H1 (cell line): ENCODE measurements around the gene CKAP4. TPM values are rescaled to one million over a fixed set of nuclear protein-coding genes. Genes with fewer than 3 reads are reported as not detected.

Experiments
- CTCF ChIA-PET: fragments of 300-600 bp; sonication (Branson Sonifier 250); formaldehyde crosslinking; loops from one replicate; lab custom pipeline; 2021; ENCODE audit not compliant: partially characterized antibody; lab: Charles Lee
- POLR2A ChIA-PET: fragments of 300-600 bp; sonication (Branson Sonifier 250); formaldehyde crosslinking; loops from one replicate; lab custom pipeline; 2021; ENCODE audit warnings: inconsistent platforms; ENCODE audit not compliant: partially characterized antibody; lab: Charles Lee
- DNase-seq, 2 experiments: peaks; one replicate each; pipeline versions ENCODE4 v3.0.0 to v3.0.0-alpha.2; 2010 to 2022; ENCODE audit warnings: low spot score in 2 of 2, low read depth in 1 of 2, mixed read lengths in 1 of 2
- FAIRE-seq: peaks from 2 replicates; lab custom pipeline; 2011; peaks lifted over from hg19 to GRCh38; lab: Jason Lieb, UNC
- H2AFZ ChIP-seq: 2 replicates; pipeline ENCODE4 v1.8.1; 2012; ENCODE audit warnings: low read length, inconsistent platforms
- H2AK5ac ChIP-seq: 2 replicates; pipeline ENCODE4 v1.6.1; 2013; ENCODE audit warnings: low read depth, low read length
- H2BK120ac ChIP-seq: replicated peaks from 2 replicates; pipeline ENCODE3; 2013; ENCODE audit warnings: low read depth, low read length, inconsistent platforms
- H2BK12ac ChIP-seq: 2 replicates; pipeline ENCODE4 v1.6.1; 2013; ENCODE audit warnings: low read depth, low read length
- H2BK15ac ChIP-seq: 2 replicates; pipeline ENCODE4 v1.6.1; 2013; ENCODE audit warnings: low read length
- H2BK20ac ChIP-seq: 2 replicates; pipeline ENCODE4 v1.6.1; 2013; ENCODE audit warnings: low read length
- H2BK5ac ChIP-seq: 2 replicates; pipeline ENCODE4 v1.6.1; 2013; ENCODE audit warnings: low read depth, low read length
- H3K14ac ChIP-seq: 2 replicates; pipeline ENCODE4 v1.6.1; 2013; ENCODE audit warnings: inconsistent platforms; ENCODE audit not compliant: insufficient read length
- H3K18ac ChIP-seq: 2 replicates; pipeline ENCODE4 v1.6.1; 2013; ENCODE audit warnings: low read length; ENCODE audit errors: extremely low read depth
- H3K23ac ChIP-seq: 2 replicates; pipeline ENCODE4 v1.6.1; 2013; ENCODE audit warnings: inconsistent platforms; ENCODE audit not compliant: insufficient read length
- H3K23me2 ChIP-seq: 2 replicates; pipeline ENCODE4 v1.6.1; 2013; ENCODE audit warnings: low read depth, low read length
- H3K27ac ChIP-seq: 2 replicates; pipeline ENCODE4 v1.6.1; 2011; ENCODE audit warnings: low read depth, low read length, inconsistent platforms
- H3K27me3 ChIP-seq, 4 experiments: replicated peaks in 1 of 4; 1 replicate in 1 of 4; 2 replicates in 3 of 4; pipeline versions ENCODE4 v1.6.1 to v1.8.1; 2011 to 2013; ENCODE audit warnings: low read length in 3 of 4, mild to moderate bottlenecking in 3 of 4, inconsistent platforms in 2 of 4, mixed read lengths in 2 of 4, moderate library complexity in 1 of 4; ENCODE audit not compliant: control insufficient read depth in 3 of 4, insufficient read depth in 3 of 4; ENCODE audit errors: extremely low read depth in 1 of 4
- H3K36me3 ChIP-seq, 4 experiments: 2 replicates each; pipeline versions ENCODE4 v1.6.1 to v1.8.1; 2011 to 2013; ENCODE audit warnings: mild to moderate bottlenecking in 4 of 4, low read length in 3 of 4, moderate library complexity in 2 of 4, control low read depth in 1 of 4, inconsistent platforms in 1 of 4; ENCODE audit not compliant: insufficient read depth in 4 of 4, control insufficient read depth in 2 of 4
- H3K4ac ChIP-seq: replicated peaks from 2 replicates; pipeline ENCODE3; 2013; ENCODE audit warnings: low read length, low read depth, mixed read lengths, inconsistent platforms; ENCODE audit not compliant: insufficient read length
- H3K4me1 ChIP-seq, 4 experiments: replicated peaks in 1 of 4; 1 replicate in 1 of 4; 2 replicates in 3 of 4; pipeline versions ENCODE4 v1.6.1 to v1.8.1; 2011 to 2013; ENCODE audit warnings: low read length in 3 of 4, inconsistent platforms in 2 of 4, mixed read lengths in 1 of 4; ENCODE audit not compliant: insufficient read depth in 4 of 4, control insufficient read depth in 3 of 4
- H3K4me2 ChIP-seq, 2 experiments: 2 replicates each; pipeline versions ENCODE4 v1.6.1 to v1.8.1; 2011 to 2013; ENCODE audit warnings: low read depth in 2 of 2, low read length in 2 of 2, control low read depth in 1 of 2, inconsistent platforms in 1 of 2, mild to moderate bottlenecking in 1 of 2; ENCODE audit not compliant: insufficient read depth in 1 of 2
- H3K4me3 ChIP-seq, 4 experiments: fragments of 200-600, 300-600 bp in 1 of 4; sonication (generic), shearing (Covaris generic), sonication (Bioruptor Twin) in 1 of 4; 2 replicates each; pipeline versions ENCODE4 v1.5.1 to v1.8.1; 2011 to 2016; ENCODE audit warnings: low read length in 4 of 4, low read depth in 3 of 4, control low read depth in 2 of 4, inconsistent platforms in 2 of 4, mild to moderate bottlenecking in 2 of 4, mixed read lengths in 1 of 4, moderate library complexity in 1 of 4; ENCODE audit not compliant: insufficient read depth in 2 of 4; ENCODE audit errors: extremely low read depth in 1 of 4
- H3K56ac ChIP-seq: replicated peaks from 2 replicates; pipeline ENCODE3; 2013; ENCODE audit warnings: low read depth, mild to moderate bottlenecking, mixed read lengths, low read length, inconsistent platforms; ENCODE audit not compliant: insufficient read length
- H3K79me1 ChIP-seq: 2 replicates; pipeline ENCODE4 v1.6.1; 2013; ENCODE audit warnings: low read depth, low read length, control low read depth
- H3K79me2 ChIP-seq, 2 experiments: 2 replicates each; pipeline versions ENCODE4 v1.6.1 to v1.8.1; 2012 to 2013; ENCODE audit warnings: low read length in 2 of 2, mild to moderate bottlenecking in 2 of 2, inconsistent platforms in 1 of 2; ENCODE audit not compliant: insufficient read depth in 2 of 2, control insufficient read depth in 1 of 2
- H3K9ac ChIP-seq, 4 experiments: replicated peaks in 1 of 4; 1 replicate in 1 of 4; 2 replicates in 3 of 4; pipeline versions ENCODE4 v1.6.1 to v1.8.1; 2011 to 2013; ENCODE audit warnings: low read depth in 3 of 4, low read length in 3 of 4, control low read depth in 2 of 4, mild to moderate bottlenecking in 2 of 4, moderate library complexity in 2 of 4, inconsistent platforms in 1 of 4; ENCODE audit errors: extremely low read depth in 1 of 4
- H3K9me3 ChIP-seq, 2 experiments: 2 replicates each; pipeline versions ENCODE4 v1.6.1 to v1.8.1; 2012 to 2013; ENCODE audit warnings: mild to moderate bottlenecking in 2 of 2, moderate library complexity in 2 of 2, control low read depth in 1 of 2, inconsistent platforms in 1 of 2, low read depth in 1 of 2, low read length in 1 of 2, mixed read lengths in 1 of 2; ENCODE audit not compliant: insufficient read depth in 2 of 2
- H4K20me1 ChIP-seq, 2 experiments: replicated peaks in 1 of 2; 2 replicates each; pipeline versions ENCODE3 to v1.8.1; 2011 to 2013; ENCODE audit warnings: inconsistent platforms in 2 of 2, low read length in 2 of 2, mild to moderate bottlenecking in 1 of 2; ENCODE audit not compliant: insufficient read depth in 2 of 2, control insufficient read depth in 1 of 2
- H4K5ac ChIP-seq: 2 replicates; pipeline ENCODE4 v1.6.1; 2013; ENCODE audit warnings: low read length, low read depth, mixed read lengths, inconsistent platforms; ENCODE audit not compliant: insufficient read length
- H4K8ac ChIP-seq: 2 replicates; pipeline ENCODE4 v1.8.0; 2013; ENCODE audit warnings: mild to moderate bottlenecking, moderate library complexity, low read length, inconsistent platforms; ENCODE audit not compliant: insufficient read depth; ENCODE audit errors: extremely low read depth
- H4K91ac ChIP-seq: replicated peaks from 2 replicates; pipeline ENCODE3; 2013; ENCODE audit warnings: low read length, mixed read lengths, inconsistent platforms; ENCODE audit not compliant: insufficient read length
- CBX8 ChIP-seq: fragments of 300-800, 300-1000 bp; sonication (generic); IDR thresholded peaks from 2 replicates; pipeline ENCODE4 v1.7.1; 2016; ENCODE audit warnings: low read depth, low read length, borderline replicate concordance
- EGR1 ChIP-seq: IDR thresholded peaks from 2 replicates; pipeline ENCODE4 v1.6.1; 2011; ENCODE audit warnings: low read depth, low read length, borderline replicate concordance
- HDAC6 ChIP-seq: IDR thresholded peaks from one replicate; pipeline ENCODE4 v1.7.1; 2012; ENCODE audit warnings: low read depth, mild to moderate bottlenecking, inconsistent platforms, low read length, moderate library complexity
- KDM5A ChIP-seq: fragments of 200-600 bp; IDR thresholded peaks from 2 replicates; pipeline ENCODE4 v1.7.1; 2012; ENCODE audit warnings: mild to moderate bottlenecking, low read length, inconsistent platforms, mixed read lengths
- NANOG ChIP-seq: IDR thresholded peaks from 2 replicates; pipeline ENCODE4 v1.6.1; 2011; ENCODE audit warnings: low read length, low read depth, mild to moderate bottlenecking, inconsistent platforms; ENCODE audit not compliant: insufficient read depth, poor library complexity, severe bottlenecking
- RAD21 ChIP-seq, 2 experiments: IDR thresholded peaks in 1 of 2; conservative IDR thresholded peaks in 1 of 2; 2 replicates each; pipeline ENCODE4 v1.6.1; 2011; ENCODE audit warnings: low read depth in 2 of 2, low read length in 2 of 2, improper control_type of control experiment in 1 of 2, inconsistent platforms in 1 of 2, mild to moderate bottlenecking in 1 of 2, moderate library complexity in 1 of 2
- SAP30 ChIP-seq: fragments of 300-600 bp; sonication (generic); IDR thresholded peaks from 2 replicates; pipeline ENCODE4 v1.7.1; 2012; ENCODE audit warnings: low read length, moderate library complexity, mild to moderate bottlenecking, inconsistent platforms; ENCODE audit not compliant: insufficient read depth, insufficient replicate concordance
- SIRT6 ChIP-seq: IDR thresholded peaks from one replicate; pipeline ENCODE4 v1.7.1; 2012; ENCODE audit warnings: low read length, inconsistent platforms
- SRF ChIP-seq: IDR thresholded peaks from 2 replicates; pipeline ENCODE4 v1.6.1; 2011; ENCODE audit warnings: mild to moderate bottlenecking, low read depth, low read length, moderate library complexity
- TAF1 ChIP-seq: IDR thresholded peaks from 2 replicates; pipeline ENCODE4 v1.6.1; 2011; ENCODE audit warnings: mild to moderate bottlenecking, low read depth, low read length
- WGBS, 2 experiments: shearing (Covaris generic) in 1 of 2; methylation state at CpG; one replicate each; pipeline versions ENCODE4 v1.1.6 to v1.1.7; 2013 to 2015; ENCODE audit warnings: low lambda C conversion rate in 2 of 2, mixed read lengths in 2 of 2, inconsistent platforms in 1 of 2, low coverage in 1 of 2, missing lambda C conversion rate in 1 of 2; ENCODE audit not compliant: insufficient replicate concordance in 2 of 2, insufficient coverage in 1 of 2, insufficient read length in 1 of 2; ENCODE audit errors: extremely low coverage in 1 of 2, missing lambda C conversion rate in 1 of 2; 5-methylcytosine and 5-hydroxymethylcytosine counted together
- polyA plus RNA-seq, 7 experiments: library from polyadenylated mRNA; depleted of rRNA in 3 of 7; stranded (reverse) in 5 of 7; unstranded in 2 of 7; fragments of >200 nt in 5 of 7; fragments of 200-250 nt in 2 of 7; gene quantifications; 1 replicate in 5 of 7; 2 replicates in 1 of 7; 4 replicates in 1 of 7; pipeline versions ENCODE4 v1.2.1 to v1.2.3, GENCODE V29; 2011 to 2013; ENCODE audit warnings: missing spikeins in 2 of 7, mixed read lengths in 2 of 7
- total RNA-seq: library from RNA; stranded (reverse); fragmentation: NEBNext Ultra II Directional; extraction: Animal tissue kit (Norgen Biotek cat#: 25700); gene quantifications from 2 replicates; pipeline ENCODE4 v1.2.1, GENCODE V29; 2021
- TF ChIP-seq, protein P1 (sequence below): IDR thresholded peaks from 2 replicates; pipeline ENCODE4 v1.6.1; 2012; ENCODE audit warnings: inconsistent platforms

CKAP4 gene
- total and polyA plus RNA-seq, 2 of the 8 experiments (the other 6 are each of a cell fraction or from before 2014, with no cell fraction given) = 35.8 to 80.7 TPM

DNA sequence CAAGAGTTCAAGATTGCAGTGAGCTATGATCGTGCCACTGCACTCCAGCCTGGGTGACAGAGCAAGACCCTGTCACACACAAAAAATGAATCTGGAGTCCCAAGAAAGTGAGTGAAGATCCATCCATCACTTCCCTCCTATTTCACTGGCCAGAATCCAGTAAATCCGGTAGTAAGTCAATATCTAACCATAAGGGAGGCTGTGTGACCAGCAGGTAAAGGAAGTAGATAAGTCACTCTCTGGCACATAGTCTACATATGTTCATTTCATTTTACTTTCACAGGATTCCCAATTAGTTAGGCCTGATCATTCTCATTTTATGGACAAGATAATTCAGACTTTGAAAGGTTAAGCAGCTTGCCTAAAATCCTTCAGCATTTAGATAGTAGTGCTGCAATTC lies 42.8 kb upstream of the CKAP4 start:
- Histone ChIP-seq H3K27ac (no peak overlapping the region), H3K79me2 (no peaks in the 10 kb centered on the region), H3K23me2 (no peaks in the 10 kb centered on the region), H2AFZ (no peak overlapping the region), H3K79me1 (no peaks in the 10 kb centered on the region), H2BK20ac (no peak overlapping the region), H2AK5ac (no peak overlapping the region), H3K23ac (no peak overlapping the region), H3K4me2 (no peak overlapping the region), H4K5ac (no peak overlapping the region), H3K56ac (no peak overlapping the region), H3K18ac (no peak overlapping the region), H3K9me3 (no peaks in the 10 kb centered on the region), H2BK5ac (no peak overlapping the region), H3K4me1 (no peaks in the 10 kb centered on the region), H3K4ac (no peak overlapping the region), H3K27me3 (no peaks in the 10 kb centered on the region), H4K91ac (no peak overlapping the region), H3K9ac (no peak overlapping the region), H2BK120ac (no peak overlapping the region), H3K14ac (no peak overlapping the region), H3K4me3 (no peak overlapping the region), H4K20me1 (no peaks in the 10 kb centered on the region), H2BK15ac (no peak overlapping the region), H3K36me3 (no peaks in the 10 kb centered on the region), H2BK12ac (no peak overlapping the region), H4K8ac (no peak overlapping the region)
- TF ChIP-seq CBX8 (no peak), HDAC6 (no peak), TAF1 (no peak), SIRT6 (no peak), NANOG (no peak), KDM5A (no peak), SAP30 (no peak), EGR1 (no peak), SRF (no peak), RAD21 (IDR thresholded peaks at IDR 0.05 in 1 of 2, conservative IDR thresholded peaks at IDR 0.05 in 1 of 2; ENCODE audit: low read depth in 2 of 2, low read length in 2 of 2) (no peak)
- TF ChIP-seq, protein P1, sequence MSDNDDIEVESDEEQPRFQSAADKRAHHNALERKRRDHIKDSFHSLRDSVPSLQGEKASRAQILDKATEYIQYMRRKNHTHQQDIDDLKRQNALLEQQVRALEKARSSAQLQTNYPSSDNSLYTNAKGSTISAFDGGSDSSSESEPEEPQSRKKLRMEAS = no peak
- FAIRE-seq = no peak
- no peak for DNase-seq
- ChIA-PET POLR2A (interaction anchor here (1.3 kb wide), 1 partner anchor 43 kb away, joined by 3 read pairs; the partner anchor contains the start of gene CKAP4), CTCF (interaction anchor here (0.6 to 1.8 kb wide), 6 partner anchors 55 to 1562 kb away, joined by 3 to 9 read pairs (median 4); partner anchors contain the start of gene POLR3B)
- 91% methylated on average over 2 of the region's 2 CpGs; no CpG with 5 or more reads in 1 of the 2 experiments for WGBS, 2 experiments
